ENCODE data around the gene PLK3. TPM values are rescaled to one million over a fixed set of nuclear protein-coding genes. Genes with fewer than 3 reads are reported as not detected.

Gene PLK3
- total RNA-seq, 1 experiment from 2014 or later = 56.1 TPM

DNA sequence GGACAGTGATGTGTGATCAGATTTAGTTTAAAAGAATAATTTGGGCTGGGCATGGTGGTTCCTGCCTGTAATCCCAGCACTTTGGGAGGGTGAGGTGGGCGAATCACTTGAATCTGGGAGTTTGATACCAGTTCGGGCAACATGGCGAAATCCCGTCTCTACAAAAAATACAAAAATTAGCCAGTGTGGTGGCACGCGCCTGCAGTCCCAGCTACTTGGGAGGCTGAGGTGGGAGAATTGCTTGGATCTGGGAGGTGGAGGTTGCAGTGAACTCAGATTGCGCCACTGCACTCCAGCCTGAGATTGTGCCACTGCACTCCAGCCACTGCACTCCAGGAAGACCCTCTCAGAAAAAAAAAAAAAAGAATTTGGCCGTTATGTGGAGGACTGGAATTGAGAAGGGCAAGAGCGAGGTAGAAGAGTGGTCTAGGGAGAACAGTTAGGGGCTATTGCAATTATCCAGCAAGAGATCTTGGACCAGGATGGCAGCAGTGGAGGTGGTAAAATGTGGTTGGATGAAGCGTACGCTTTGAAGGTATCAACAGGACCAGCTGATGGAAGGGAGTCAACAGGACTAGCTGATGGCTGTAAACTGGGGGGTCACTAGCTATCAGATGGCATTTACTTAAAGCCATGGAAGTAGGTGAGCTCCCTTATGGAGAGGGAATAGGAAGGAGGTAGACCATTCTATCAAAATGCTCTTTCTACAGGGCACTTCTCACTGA, 17.8 kb downstream of the PLK3 start:
- no peak for ATAC-seq
- Histone ChIP-seq H3K27me3 (ENCODE audit: insufficient read depth, low read length) (no peaks in the 10 kb centered on the region), H3K4me1 (ENCODE audit: control insufficient read depth in 1 of 2, insufficient read depth in 2 of 2, low read length in 2 of 2) (peaks cover 11 to 39% of the 10 kb centered on the region in 2 experiments), H3K4me2 (ENCODE audit: low read length) (no peak overlapping the region), H3K27ac (ENCODE audit: low read depth, low read length) (0 out of 2 replicates have a peak overlapping the region, but pooled peaks have one; percentile 22), H2AFZ (ENCODE audit: low read depth, low read length, poor library complexity, severe bottlenecking) (no peak overlapping the region), H3K79me2 (ENCODE audit: insufficient read depth, low read length) (no peaks in the 10 kb centered on the region), H3K9ac (ENCODE audit: low read length) (no peak overlapping the region), H3K4me3 (replicated peaks in 1 of 2; ENCODE audit: low read depth in 1 of 2, low read length in 2 of 2) (no peak overlapping the region), H3K36me3 (ENCODE audit: control insufficient read depth in 1 of 2, insufficient read depth in 2 of 2, low read length in 2 of 2) (no peaks in the 10 kb centered on the region), H3K9me3 (ENCODE audit: control insufficient read depth in 1 of 2, insufficient read depth in 1 of 2, low read depth in 1 of 2, low read length in 2 of 2) (no peaks in the 10 kb centered on the region), H3K9me2 (ENCODE audit: insufficient read depth) (no peaks in the 10 kb centered on the region), H4K20me1 (ENCODE audit: insufficient read depth) (no peaks in the 10 kb centered on the region)
- ChIA-PET CTCF (interaction anchor here (0.9 to 1.8 kb wide), 3 partner anchors 9 to 24 kb away, joined by 4 to 8 read pairs (median 7); partner anchors contain the start of genes BTBD19 and PLK3), POLR2A (interaction anchor here (0.8 to 9.1 kb wide), 10 partner anchors 10 to 97 kb away, joined by 3 to 200 read pairs (median 47); partner anchors contain the start of genes BEST4, BTBD19, DYNLT4 and PLK3), RAD21 (ENCODE audit: low non-redundant PET in 1 of 2, low total read pairs in 2 of 2, uncharacterized antibody in 2 of 2, unreplicated experiment in 2 of 2) (interaction anchor here (0.7 to 0.9 kb wide), 2 partner anchors 21 to 25 kb away, joined by 3 read pairs; no protein-coding TSS in a partner anchor)
- intact Hi-C loops (cut with micrococcal nuclease) = no loop called here
- BruUV-seq (replicated peaks) = no TSS peak
- no peak for TF ChIP-seq FOSL1 (IDR thresholded peaks at IDR 0.05; ENCODE audit: low read depth)
- TF ChIP-seq, protein P1, sequence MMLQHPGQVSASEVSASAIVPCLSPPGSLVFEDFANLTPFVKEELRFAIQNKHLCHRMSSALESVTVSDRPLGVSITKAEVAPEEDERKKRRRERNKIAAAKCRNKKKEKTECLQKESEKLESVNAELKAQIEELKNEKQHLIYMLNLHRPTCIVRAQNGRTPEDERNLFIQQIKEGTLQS (IDR thresholded peaks at IDR 0.05) = no peak
- TF ChIP-seq SRF (IDR thresholded peaks at IDR 0.05; ENCODE audit: low read depth) = no peak
- TF ChIP-seq ZNF274 (IDR thresholded peaks at IDR 0.05; ENCODE audit: low read depth, low read length) = no peak
- TF ChIP-seq ZFX (IDR thresholded peaks at IDR 0.05) = no peak
- no peak for TF ChIP-seq RAD21 (IDR thresholded peaks at IDR 0.05; ENCODE audit: low read depth)
- TF ChIP-seq EZH2 (IDR thresholded peaks at IDR 0.05) = no peak
- no peak for TF ChIP-seq SIN3A (IDR thresholded peaks at IDR 0.05; ENCODE audit: low read depth)
- no peak for TF ChIP-seq JUND (IDR thresholded peaks at IDR 0.05)
- TF ChIP-seq YY1 (IDR thresholded peaks at IDR 0.05; ENCODE audit: extremely low read depth, insufficient replicate concordance, low read depth, low read length) = no peak
- no peak for DNase-seq (ENCODE audit: low read depth, low spot score)
